Keratinocyte (primary cell): ENCODE data around the gene GASK1A. TPM values are rescaled to one million over a fixed set of nuclear protein-coding genes. Genes with fewer than 3 reads are reported as not detected.

ENCODE experiments used
- DNase-seq: peaks from one replicate; pipeline ENCODE4 v3.0.0-alpha.2; 2011; ENCODE audit warnings: low read depth, missing footprints, low spot score
- FAIRE-seq: peaks from 2 replicates; lab custom pipeline; 2011; peaks lifted over from hg19 to GRCh38; lab: Jason Lieb, UNC
- H2AFZ ChIP-seq: 2 replicates; pipeline ENCODE4 v1.6.0; 2012; ENCODE audit warnings: low read length, control low read depth, inconsistent platforms; ENCODE audit not compliant: control insufficient read depth
- H3K27ac ChIP-seq: 2 replicates; pipeline ENCODE4 v1.5.1; 2011; ENCODE audit warnings: low read length; ENCODE audit not compliant: control insufficient read depth, insufficient read depth
- H3K27me3 ChIP-seq: 3 replicates; pipeline ENCODE4 v1.6.0; 2011; ENCODE audit warnings: low read length; ENCODE audit not compliant: control insufficient read depth, insufficient read depth; ENCODE audit errors: extremely low read depth
- H3K36me3 ChIP-seq, 2 experiments: 2 replicates in 1 of 2; 3 replicates in 1 of 2; pipeline ENCODE4 v1.5.1; 2011; ENCODE audit warnings: low read length in 2 of 2, mild to moderate bottlenecking in 1 of 2; ENCODE audit not compliant: control insufficient read depth in 2 of 2, insufficient read depth in 2 of 2; ENCODE audit errors: extremely low read depth in 1 of 2
- H3K4me1 ChIP-seq: 3 replicates; pipeline ENCODE4 v1.5.1; 2011; ENCODE audit warnings: low read length; ENCODE audit not compliant: control insufficient read depth, insufficient read depth; ENCODE audit errors: extremely low read depth
- H3K4me2 ChIP-seq: 3 replicates; pipeline ENCODE4 v1.6.0; 2011; ENCODE audit warnings: low read depth, low read length; ENCODE audit not compliant: control insufficient read depth, insufficient read depth; ENCODE audit errors: extremely low read depth
- H3K4me3 ChIP-seq, 3 experiments: fragments of 200-600 bp in 1 of 3; sonication (generic) in 1 of 3; 2 replicates in 2 of 3; 3 replicates in 1 of 3; pipeline ENCODE4 v1.5.1; 2011 to 2016; ENCODE audit warnings: low read length in 3 of 3, mild to moderate bottlenecking in 3 of 3, control low read depth in 2 of 3, inconsistent platforms in 1 of 3, low read depth in 1 of 3, mixed read lengths in 1 of 3, mixed run types in 1 of 3, moderate library complexity in 1 of 3; ENCODE audit not compliant: control insufficient read depth in 2 of 3, insufficient read depth in 2 of 3; ENCODE audit errors: extremely low read depth in 1 of 3
- H3K79me2 ChIP-seq: 2 replicates; pipeline ENCODE4 v1.6.0; 2012; ENCODE audit warnings: low read length; ENCODE audit not compliant: control insufficient read depth, insufficient read depth
- H3K9ac ChIP-seq: 3 replicates; pipeline ENCODE4 v1.6.0; 2011; ENCODE audit warnings: low read length; ENCODE audit not compliant: control insufficient read depth, insufficient read depth; ENCODE audit errors: extremely low read depth
- H3K9me1 ChIP-seq: 3 replicates; pipeline ENCODE4 v1.6.0; 2011; ENCODE audit warnings: low read length; ENCODE audit not compliant: control insufficient read depth, insufficient read depth; ENCODE audit errors: extremely low read depth
- H3K9me3 ChIP-seq: 2 replicates; pipeline ENCODE4 v1.5.1; 2012; ENCODE audit warnings: low read depth, low read length; ENCODE audit not compliant: control insufficient read depth
- H4K20me1 ChIP-seq: 3 replicates; pipeline ENCODE4 v1.6.0; 2011; ENCODE audit warnings: low read length; ENCODE audit not compliant: control insufficient read depth, insufficient read depth; ENCODE audit errors: extremely low read depth
- CTCF ChIP-seq, 3 experiments: IDR thresholded peaks in 1 of 3; conservative IDR thresholded peaks in 1 of 3; optimal IDR thresholded peaks in 1 of 3; 2 replicates in 2 of 3; 3 replicates in 1 of 3; pipeline versions ENCODE3 to v1.5.1; 2011; ENCODE audit warnings: low read length in 3 of 3, mild to moderate bottlenecking in 3 of 3, moderate library complexity in 2 of 3, control low read depth in 1 of 3, inconsistent platforms in 1 of 3; ENCODE audit not compliant: insufficient read depth in 2 of 3; ENCODE audit errors: extremely low read depth in 1 of 3
- EZH2 ChIP-seq: IDR thresholded peaks from one replicate; pipeline ENCODE4 v1.6.1; 2012; ENCODE audit warnings: inconsistent platforms, mild to moderate bottlenecking, low read length, moderate library complexity
- dilution Hi-C: fragments of 300-500 bp; cut with MboI; formaldehyde crosslinking; loops from one replicate; pipeline ENCODE4 v1.7.0; 2020; ENCODE audit warnings: low sequenced_read_pairs; ENCODE audit not compliant: extremely low pct_ligation_motif_present
- polyA plus RNA-seq, 5 experiments: library from polyadenylated mRNA; depleted of rRNA in 3 of 5; stranded (reverse) in 3 of 5; stranded (forward) in 1 of 5; unstranded in 1 of 5; fragments of >200 nt; gene quantifications; 1 replicate in 1 of 5; 2 replicates in 3 of 5; 3 replicates in 1 of 5; pipeline versions ENCODE4 v1.2.1 to v1.2.3, GENCODE V29; 2011 to 2012; ENCODE audit warnings: missing spikeins in 2 of 5, low read depth in 1 of 5, low replicate concordance in 1 of 5

Gene GASK1A
- polyA plus RNA-seq, 1 donor (not counting 4 experiments of a cell fraction or from before 2014, with no cell fraction given): 0.30 TPM

DNA sequence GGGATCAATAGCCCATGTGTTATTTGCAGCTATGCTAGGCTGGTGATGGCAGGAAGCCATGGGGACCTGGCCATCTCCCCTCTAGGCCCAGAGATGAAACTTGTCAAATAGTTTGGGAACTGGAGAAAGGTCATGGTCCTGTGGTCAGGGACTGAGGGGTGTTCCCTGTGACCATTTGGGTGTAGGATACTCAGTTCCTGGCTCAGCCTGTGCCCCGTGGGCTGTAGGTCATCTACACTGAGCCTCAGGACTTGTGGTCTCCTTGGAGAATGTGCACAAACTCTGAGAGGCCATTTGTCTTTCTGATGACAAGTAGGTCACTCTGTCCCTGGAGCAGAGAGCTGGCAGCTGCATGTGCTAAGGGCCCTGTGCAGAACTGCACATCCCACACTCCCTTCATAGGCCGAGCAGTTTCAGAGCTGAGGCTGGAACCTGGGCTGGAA is 17.5 kb downstream of the GASK1A start:
- no peak for DNase-seq
- Histone ChIP-seq H3K9ac (no peak overlapping the region), H3K79me2 (no peaks in the 10 kb centered on the region), H3K27ac (no peak overlapping the region), H3K4me1 (no peaks in the 10 kb centered on the region), H3K36me3 (no peaks in the 10 kb centered on the region), H3K9me1 (no peaks in the 10 kb centered on the region), H3K4me2 (no peak overlapping the region), H3K27me3 (peaks cover 14% of the 10 kb centered on the region), H2AFZ (no peak overlapping the region), H3K9me3 (no peaks in the 10 kb centered on the region), H4K20me1 (no peaks in the 10 kb centered on the region), H3K4me3 (no peak overlapping the region)
- no peak for FAIRE-seq
- TF ChIP-seq EZH2: no peak
- TF ChIP-seq CTCF (optimal IDR thresholded peaks at IDR 0.05 in 1 of 3, IDR thresholded peaks at IDR 0.05 in 1 of 3, conservative IDR thresholded peaks at IDR 0.05 in 1 of 3; ENCODE audit: extremely low read depth in 1 of 3, insufficient read depth in 2 of 3, low read length in 3 of 3): no peak
- dilution Hi-C loops: no loop called here

DNA sequence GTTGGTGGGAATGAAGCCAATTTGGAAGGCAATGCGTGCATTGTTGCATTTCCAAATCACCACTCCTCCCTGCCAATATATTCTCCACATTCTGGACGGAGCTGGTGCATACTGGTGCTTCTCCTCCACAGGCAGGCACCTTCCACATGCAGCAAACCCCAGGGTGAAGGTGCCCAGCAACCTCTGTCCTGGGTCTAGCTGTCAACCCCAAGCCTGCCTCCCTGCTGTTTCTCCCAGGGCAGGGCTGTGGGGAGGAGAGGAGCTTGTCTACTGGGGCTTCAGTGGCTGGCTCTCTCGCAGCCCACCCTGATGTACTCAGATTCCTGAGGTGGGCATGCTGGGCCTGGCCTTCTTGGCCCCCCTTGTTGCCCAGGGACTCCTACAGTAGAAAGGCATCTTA is 20.1 kb downstream of the GASK1A start:
- no peak for DNase-seq
- no peak overlapping the region for H3K4me3 ChIP-seq

More for the DNA sequence above, 20.1 kb downstream of the GASK1A start:
- no peak for FAIRE-seq
- Histone ChIP-seq H3K27ac (no peak overlapping the region), H3K4me2 (no peak overlapping the region), H3K36me3 (no peaks in the 10 kb centered on the region), H3K79me2 (no peaks in the 10 kb centered on the region), H3K27me3 (peaks cover 11% of the 10 kb centered on the region), H3K9ac (no peak overlapping the region), H3K9me3 (no peaks in the 10 kb centered on the region), H3K9me1 (no peaks in the 10 kb centered on the region), H2AFZ (no peak overlapping the region), H4K20me1 (no peaks in the 10 kb centered on the region), H3K4me1 (peaks cover 2% of the 10 kb centered on the region)
- no peak for TF ChIP-seq CTCF (optimal IDR thresholded peaks at IDR 0.05 in 1 of 3, IDR thresholded peaks at IDR 0.05 in 1 of 3, conservative IDR thresholded peaks at IDR 0.05 in 1 of 3; ENCODE audit: extremely low read depth in 1 of 3, insufficient read depth in 2 of 3, low read length in 3 of 3)
- no peak for TF ChIP-seq EZH2
- dilution Hi-C loops: no loop called here
